ENCODE results near the gene LHFPL3.

- TF ChIP-seq CTCF (conservative IDR thresholded peaks at IDR 0.05 in 1 of 2, IDR thresholded peaks at IDR 0.05 in 1 of 2; ENCODE audit: low read depth in 1 of 2, low read length in 2 of 2) (no peak), EZH2 (IDR thresholded peaks at IDR 0.05; ENCODE audit: low read length, missing control alignments) (no peak)
Observed at GRCh38 chr7:104804696-104805095, 476.3 kb downstream of the LHFPL3 start.

Measured in fibroblast of lung (primary cell).